Sigmoid colon (tissue), 7 donors: ENCODE measurements around the gene KLHL5. TPM values are rescaled to one million over a fixed set of nuclear protein-coding genes. Genes with fewer than 3 reads are reported as not detected.

Experiments
- DNase-seq: peaks from one replicate; pipeline ENCODE4 v3.0.0-alpha.2; 2019
- H3K27ac ChIP-seq, 4 donors: fragments of 200-600 bp; sonication (generic); one replicate each; pipeline ENCODE4 v1.5.1; 2016 to 2019; ENCODE audit warnings: mild to moderate bottlenecking in 1 of 4
- H3K27me3 ChIP-seq, 3 donors: fragments of 200-600 bp; sonication (generic); one replicate each; pipeline ENCODE4 v1.5.1; 2019; ENCODE audit warnings: mild to moderate bottlenecking in 1 of 3
- H3K36me3 ChIP-seq, 4 donors: fragments of 200-600 bp; sonication (generic); one replicate each; pipeline ENCODE4 v1.5.1; 2016 to 2019
- H3K4me1 ChIP-seq, 4 donors: fragments of 200-600 bp; sonication (generic); one replicate each; pipeline ENCODE4 v1.5.1; 2017 to 2019
- H3K4me3 ChIP-seq, 4 donors: fragments of 200-600 bp; sonication (generic); one replicate each; pipeline ENCODE4 v1.5.1; 2017 to 2019; ENCODE audit warnings: mild to moderate bottlenecking in 2 of 4, moderate library complexity in 1 of 4
- H3K9me3 ChIP-seq, 4 donors: fragments of 200-600 bp in 3 of 4; sonication (generic) in 3 of 4; one replicate each; pipeline versions ENCODE4 v1.5.1 to v1.6.1; 2013 to 2019
- EP300 ChIP-seq, 4 donors: sonication (generic); formaldehyde crosslinking; IDR thresholded peaks; one replicate each; pipeline ENCODE4 v1.6.1; 2017; ENCODE audit warnings: antibody characterized with exemption in 4 of 4
- POLR2A ChIP-seq, 2 donors: fragments of 450-650 bp; IDR thresholded peaks; one replicate each; pipeline ENCODE4 v1.6.1; 2016; ENCODE audit warnings: antibody characterized with exemption in 2 of 2, mild to moderate bottlenecking in 2 of 2, moderate library complexity in 2 of 2
- POLR2AphosphoS5 ChIP-seq, 4 donors: sonication (generic); formaldehyde crosslinking; IDR thresholded peaks; one replicate each; pipeline ENCODE4 v1.6.1; 2017; ENCODE audit warnings: antibody characterized with exemption in 4 of 4
- WGBS, 2 donors: extraction: QIAGEN DNeasy Blood & Tissue Kit; methylation state at CpG; one replicate each; pipeline ENCODE4 v1.1.7; 2013; 5-methylcytosine and 5-hydroxymethylcytosine counted together
- intact Hi-C: fragments of 100-400 bp; cut with DNase I; formaldehyde crosslinking; loops from one replicate; pipeline ENCODE4 v1.15.1; 2023
- polyA plus RNA-seq, 3 donors: library from polyadenylated mRNA; stranded (reverse); fragments of 200-250 nt; gene quantifications; one replicate each; pipeline ENCODE4 v1.2.3, GENCODE V29; 2013
- total RNA-seq, 4 donors: library from RNA; depleted of rRNA; stranded (reverse); fragments of >200 nt; gene quantifications; one replicate each; pipeline ENCODE4 v1.1.0, GENCODE V29; 2016
- TF ChIP-seq, protein P1 (sequence below), 4 experiments: fragments of 450-650 bp in 3 of 4; fragments of 200-600 bp in 1 of 4; IDR thresholded peaks; one replicate each; pipeline ENCODE4 v1.5.1; 2016 to 2019; ENCODE audit warnings: antibody characterized with exemption in 4 of 4, mild to moderate bottlenecking in 3 of 4, moderate library complexity in 2 of 4
- donor health status: healthy with polysubstance abuse.
- donor health status: Bipolar disorder and iron deficiency.
- donor health status: healthy.

Gene KLHL5
- total and polyA plus RNA-seq, 7 donors = 5.8 to 179 (median 88.5) TPM

DNA sequence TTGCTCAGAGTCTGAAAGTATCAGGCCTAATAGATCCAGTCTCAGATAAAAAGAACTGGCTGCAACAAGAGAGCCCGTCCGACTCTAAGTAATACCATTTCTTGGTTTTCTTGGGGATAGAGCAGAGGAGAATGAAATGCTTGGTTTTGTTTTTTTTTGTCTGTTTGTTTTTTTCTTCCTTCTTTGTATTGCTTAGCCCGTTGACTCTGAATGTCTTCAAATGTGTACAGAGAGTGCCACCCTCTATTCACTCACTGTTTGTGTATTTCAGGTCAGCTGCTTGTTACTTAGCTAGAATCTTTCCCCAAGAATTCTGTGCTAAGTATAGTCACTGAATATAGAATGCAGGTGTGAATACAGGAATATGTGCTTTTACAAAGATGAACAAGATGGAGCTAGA, 24.1 kb upstream of the KLHL5 start:
- Histone ChIP-seq H3K27ac (peak overlapping the region in 2 of 4 donors; percentile 29 to 41), H3K27me3 (no peaks in the 10 kb centered on the region), H3K4me3 (no peak overlapping the region), H3K9me3 (no peaks in the 10 kb centered on the region), H3K36me3 (no peaks in the 10 kb centered on the region), H3K4me1 (peaks cover 0 to 17% (median 5%) of the 10 kb centered on the region in 4 donors)
- DNase-seq = no peak
- intact Hi-C loops = no loop called here
- WGBS, 2 donors = 60 to 74% methylated on average over 3 of the region's 3 CpGs
- TF ChIP-seq POLR2AphosphoS5 (IDR thresholded peaks at IDR 0.05) (no peak), POLR2A (IDR thresholded peaks at IDR 0.05) (no peak), EP300 (IDR thresholded peaks at IDR 0.05) (no peak)
- TF ChIP-seq, protein P1, sequence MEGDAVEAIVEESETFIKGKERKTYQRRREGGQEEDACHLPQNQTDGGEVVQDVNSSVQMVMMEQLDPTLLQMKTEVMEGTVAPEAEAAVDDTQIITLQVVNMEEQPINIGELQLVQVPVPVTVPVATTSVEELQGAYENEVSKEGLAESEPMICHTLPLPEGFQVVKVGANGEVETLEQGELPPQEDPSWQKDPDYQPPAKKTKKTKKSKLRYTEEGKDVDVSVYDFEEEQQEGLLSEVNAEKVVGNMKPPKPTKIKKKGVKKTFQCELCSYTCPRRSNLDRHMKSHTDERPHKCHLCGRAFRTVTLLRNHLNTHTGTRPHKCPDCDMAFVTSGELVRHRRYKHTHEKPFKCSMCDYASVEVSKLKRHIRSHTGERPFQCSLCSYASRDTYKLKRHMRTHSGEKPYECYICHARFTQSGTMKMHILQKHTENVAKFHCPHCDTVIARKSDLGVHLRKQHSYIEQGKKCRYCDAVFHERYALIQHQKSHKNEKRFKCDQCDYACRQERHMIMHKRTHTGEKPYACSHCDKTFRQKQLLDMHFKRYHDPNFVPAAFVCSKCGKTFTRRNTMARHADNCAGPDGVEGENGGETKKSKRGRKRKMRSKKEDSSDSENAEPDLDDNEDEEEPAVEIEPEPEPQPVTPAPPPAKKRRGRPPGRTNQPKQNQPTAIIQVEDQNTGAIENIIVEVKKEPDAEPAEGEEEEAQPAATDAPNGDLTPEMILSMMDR (IDR thresholded peaks at IDR 0.05) = no peak

DNA sequence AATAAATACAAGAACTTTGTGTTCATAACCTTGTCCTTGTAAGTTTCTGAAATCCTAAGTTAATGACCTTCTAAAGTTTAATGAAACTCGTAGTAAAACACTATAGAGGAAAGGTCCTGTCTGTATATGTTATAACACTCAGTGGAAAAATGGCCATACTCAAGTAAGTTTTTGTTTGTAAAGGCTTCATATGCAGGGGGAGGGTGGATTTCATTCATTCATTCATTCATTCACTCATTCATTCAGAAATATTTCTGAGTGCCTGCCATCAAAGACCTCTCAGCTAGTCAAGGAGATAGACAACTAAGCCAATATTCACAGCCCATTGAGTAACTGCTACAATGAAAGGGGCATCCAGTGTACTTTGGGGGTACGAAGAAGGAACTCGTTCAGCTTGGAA, 22.9 kb upstream of the KLHL5 start:
- no peaks in the 10 kb centered on the region for H3K27me3 ChIP-seq
- no peak overlapping the region for H3K27ac ChIP-seq
- H3K36me3 ChIP-seq = no peaks in the 10 kb centered on the region
- TF ChIP-seq POLR2A (IDR thresholded peaks at IDR 0.05) (no peak), POLR2AphosphoS5 (IDR thresholded peaks at IDR 0.05) (no peak), EP300 (IDR thresholded peaks at IDR 0.05) (no peak)
- TF ChIP-seq, protein P1 (IDR thresholded peaks at IDR 0.05) = no peak
- peaks cover 0 to 29% (median 16%) of the 10 kb centered on the region in 4 donors for H3K4me1 ChIP-seq
- no peaks in the 10 kb centered on the region for H3K9me3 ChIP-seq
- no peak for DNase-seq
- WGBS, 2 donors = 95 to 96% methylated on average over 3 of the region's 3 CpGs
- intact Hi-C loops = no loop called here
- no peak overlapping the region for H3K4me3 ChIP-seq

DNA sequence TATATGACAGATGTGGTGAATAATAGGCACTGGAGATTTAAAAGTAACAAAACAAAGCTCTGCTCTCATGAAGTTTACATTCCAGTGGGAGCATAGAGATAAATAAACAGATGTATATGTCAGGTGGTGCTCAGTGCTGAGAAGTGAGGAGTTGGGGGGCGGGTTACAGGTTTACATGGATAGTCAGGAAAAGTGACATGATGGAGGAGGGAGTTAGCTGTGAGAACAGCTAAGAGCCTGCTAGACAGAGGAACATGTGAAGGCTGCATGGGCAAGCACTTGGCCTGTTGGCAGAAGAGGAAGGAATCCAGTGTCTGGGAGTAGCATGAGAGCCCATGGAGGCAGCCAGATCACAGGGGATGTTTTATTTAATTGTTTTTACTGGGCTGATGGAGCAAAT, 19.7 kb upstream of the KLHL5 start:
- peak overlapping the region in 3 of 4 donors; percentile 96 to 100 (median 98) for H3K27ac ChIP-seq
- no peak overlapping the region for H3K4me3 ChIP-seq
- no peaks in the 10 kb centered on the region for H3K9me3 ChIP-seq
- TF ChIP-seq POLR2AphosphoS5 (IDR thresholded peaks at IDR 0.05) (no peak), POLR2A (IDR thresholded peaks at IDR 0.05) (no peak), EP300 (IDR thresholded peaks at IDR 0.05) (no peak)
- TF ChIP-seq, protein P1 (IDR thresholded peaks at IDR 0.05) = no peak
- peaks cover 0 to 48% (median 30%) of the 10 kb centered on the region in 4 donors for H3K4me1 ChIP-seq
- intact Hi-C loops = loop anchor here (5.0 to 10.0 kb wide), 2 partner anchors 75 to 1358 kb away; partner anchors contain the start of gene RELL1
- 92 to 97% methylated on average over 1 of the region's 1 CpG for WGBS, 2 donors
- DNase-seq = no peak
- H3K27me3 ChIP-seq = no peaks in the 10 kb centered on the region
- no peaks in the 10 kb centered on the region for H3K36me3 ChIP-seq

DNA sequence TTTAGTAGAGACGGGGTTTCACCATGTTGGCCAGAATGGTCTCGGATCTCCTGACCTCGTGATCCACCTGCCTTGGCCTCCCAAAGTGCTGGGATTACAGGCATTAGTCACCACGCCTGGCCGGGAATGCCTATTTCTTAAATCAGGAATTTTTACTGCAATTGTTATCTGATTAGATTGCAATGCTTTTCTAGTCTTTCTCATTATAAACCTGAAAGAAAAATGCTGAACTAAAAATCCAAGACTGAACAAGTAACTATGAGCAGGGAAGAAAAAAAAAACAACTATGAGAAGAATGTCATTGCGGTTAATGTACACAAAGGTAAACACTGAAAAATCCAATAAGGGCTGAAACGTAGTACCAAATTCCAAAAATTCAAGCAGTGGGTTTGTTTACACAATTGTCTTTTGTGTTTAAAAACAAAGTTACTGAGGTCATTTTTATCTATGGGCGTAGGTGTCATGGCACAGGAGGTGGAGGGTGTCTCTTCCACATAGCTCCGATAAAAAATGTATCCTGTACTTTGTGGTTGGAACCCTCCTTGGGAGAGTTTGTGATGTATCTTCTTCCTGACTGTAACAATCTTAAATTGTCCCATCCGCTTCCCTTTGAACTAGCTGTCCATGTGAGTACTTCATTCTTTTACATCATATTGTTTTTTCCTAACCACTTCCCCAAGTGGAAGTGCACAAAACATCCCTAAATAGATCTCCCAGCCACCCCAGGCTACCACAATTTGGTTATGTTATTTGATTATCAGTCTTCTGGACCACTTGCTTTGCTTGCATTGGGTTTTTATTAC, 18.8 kb upstream of the KLHL5 start:
- Histone ChIP-seq H3K4me3 (peak overlapping the region in 1 of 4 donors; percentile 98), H3K4me1 (peaks cover 0 to 48% (median 39%) of the 10 kb centered on the region in 4 donors), H3K36me3 (no peaks in the 10 kb centered on the region), H3K9me3 (no peaks in the 10 kb centered on the region), H3K27ac (peak overlapping the region; percentile 92 to 100 (median 97)), H3K27me3 (no peaks in the 10 kb centered on the region)
- WGBS, 2 donors = 51 to 73% methylated on average over 10 of the region's 10 CpGs
- DNase-seq = no peak
- TF ChIP-seq POLR2A (IDR thresholded peaks at IDR 0.05) (no peak), POLR2AphosphoS5 (IDR thresholded peaks at IDR 0.05) (no peak), EP300 (IDR thresholded peaks at IDR 0.05) (no peak)
- TF ChIP-seq, protein P1 (IDR thresholded peaks at IDR 0.05) = no peak
- intact Hi-C loops = loop anchor here (5.0 to 10.0 kb wide), 2 partner anchors 76 to 1358 kb away; partner anchors contain the start of gene RELL1
